HUES48 (cell line): Measurements from ENCODE around the gene KDM1B.
"Not testable (repeated sequence)": the region's sequence is repeated elsewhere in the genome, so short reads cannot be mapped to it uniquely, and the experiment has no call there.

Experiments
- H3K27ac ChIP-seq: one replicate; pipeline ENCODE4 v1.7.0; 2013; ENCODE audit warnings: low read depth, low read length, inconsistent platforms
- H3K27me3 ChIP-seq: 2 replicates; pipeline ENCODE4 v1.6.1; 2013; ENCODE audit warnings: mild to moderate bottlenecking, low read length; ENCODE audit not compliant: control insufficient read depth, insufficient read depth
- H3K36me3 ChIP-seq: 2 replicates; pipeline ENCODE4 v1.6.1; 2013; ENCODE audit warnings: low read length; ENCODE audit not compliant: control insufficient read depth, insufficient read depth
- H3K4me1 ChIP-seq: 2 replicates; pipeline ENCODE4 v1.6.1; 2013; ENCODE audit warnings: mild to moderate bottlenecking, low read length; ENCODE audit not compliant: control insufficient read depth, insufficient read depth
- H3K4me3 ChIP-seq: 2 replicates; pipeline ENCODE4 v1.5.1; 2013; ENCODE audit warnings: mild to moderate bottlenecking, low read depth, low read length
- H3K9ac ChIP-seq: 2 replicates; pipeline ENCODE4 v1.6.1; 2013; ENCODE audit warnings: mild to moderate bottlenecking, low read depth, low read length, moderate library complexity
- H3K9me3 ChIP-seq: 2 replicates; pipeline ENCODE4 v1.6.1; 2013; ENCODE audit warnings: low read length; ENCODE audit not compliant: control insufficient read depth, insufficient read depth

KDM1B gene

GRCh38 chr6:18187701-18188100 is 32.5 kb downstream of the KDM1B start:
- H3K4me1 ChIP-seq: peaks cover 32% of the 10 kb centered on the region
- H3K36me3 ChIP-seq: peaks cover 8% of the 10 kb centered on the region; the same call in 1 of the 2 replicates
- no peak overlapping the region for H3K9ac ChIP-seq

GRCh38 chr6:18189196-18189595 is 34.0 kb downstream of the KDM1B start:
- no peaks in the 10 kb centered on the region for H3K27me3 ChIP-seq

More at GRCh38 chr6:18187701-18188100, 32.5 kb downstream of the KDM1B start:
- Histone ChIP-seq H3K9me3 (no peaks in the 10 kb centered on the region), H3K27ac (no peak overlapping the region), H3K4me3 (no peak overlapping the region), H3K27me3 (no peaks in the 10 kb centered on the region)

GRCh38 chr6:18192026-18192425 is 36.8 kb downstream of the KDM1B start:
- Histone ChIP-seq H3K36me3 (peaks cover 8% of the 10 kb centered on the region; the same call in 1 of the 2 replicates), H3K9ac (no peak overlapping the region), H3K9me3 (no peaks in the 10 kb centered on the region), H3K4me3 (no peak overlapping the region), H3K4me1 (peaks cover 13% of the 10 kb centered on the region), H3K27me3 (no peaks in the 10 kb centered on the region), H3K27ac (no peak overlapping the region)

More at GRCh38 chr6:18189196-18189595, 34.0 kb downstream of the KDM1B start:
- Histone ChIP-seq H3K27ac (no peak overlapping the region), H3K4me1 (peaks cover 29% of the 10 kb centered on the region), H3K36me3 (peaks cover 8% of the 10 kb centered on the region; the same call in 1 of the 2 replicates), H3K9me3 (no peaks in the 10 kb centered on the region), H3K4me3 (no peak overlapping the region), H3K9ac (no peak overlapping the region)

GRCh38 chr6:18203786-18204185 is 48.6 kb downstream of the KDM1B start:
- H3K27me3 ChIP-seq: no peaks in the 10 kb centered on the region
- no peak overlapping the region for H3K4me3 ChIP-seq
- no peak overlapping the region for H3K9ac ChIP-seq
- no peaks in the 10 kb centered on the region for H3K9me3 ChIP-seq
- no peak overlapping the region for H3K27ac ChIP-seq
- H3K36me3 ChIP-seq: peaks cover 5% of the 10 kb centered on the region; the same call in 1 of the 2 replicates
- H3K4me1 ChIP-seq: no peaks in the 10 kb centered on the region

- Histone ChIP-seq H3K4me1 (no peaks in the 10 kb centered on the region), H3K27ac (no peak overlapping the region), H3K9ac (no peak overlapping the region), H3K36me3 (peaks cover 2% of the 10 kb centered on the region; the same call in 1 of the 2 replicates), H3K27me3 (no peaks in the 10 kb centered on the region), H3K9me3 (no peaks in the 10 kb centered on the region), H3K4me3 (no peak overlapping the region)
Measured at GRCh38 chr6:18204691-18205090, 49.5 kb downstream of the KDM1B start.

GRCh38 chr6:18206591-18206990 is 51.4 kb downstream of the KDM1B start:
- no peaks in the 10 kb centered on the region for H3K27me3 ChIP-seq
- H3K36me3 ChIP-seq: 0 out of 2 replicates have a peak, but pooled peaks cover 2% of the 10 kb centered on the region
- H3K9ac ChIP-seq: no peak overlapping the region
- H3K27ac ChIP-seq: no peak overlapping the region
- no peak overlapping the region for H3K4me3 ChIP-seq
- H3K9me3 ChIP-seq: no peaks in the 10 kb centered on the region
- no peaks in the 10 kb centered on the region for H3K4me1 ChIP-seq

GRCh38 chr6:18207438-18207837 is 52.2 kb downstream of the KDM1B start:
- Histone ChIP-seq H3K9me3 (no peaks in the 10 kb centered on the region), H3K4me1 (no peaks in the 10 kb centered on the region), H3K36me3 (0 out of 2 replicates have a peak, but pooled peaks cover 2% of the 10 kb centered on the region), H3K9ac (no peak overlapping the region), H3K4me3 (no peak overlapping the region), H3K27me3 (no peaks in the 10 kb centered on the region), H3K27ac (no peak overlapping the region)

GRCh38 chr6:18207949-18208348 is 52.7 kb downstream of the KDM1B start:
- H3K4me3 ChIP-seq: no peak overlapping the region
- no peak overlapping the region for H3K9ac ChIP-seq
- no peak overlapping the region for H3K27ac ChIP-seq
- no peaks in the 10 kb centered on the region for H3K27me3 ChIP-seq
- H3K4me1 ChIP-seq: no peaks in the 10 kb centered on the region
- H3K9me3 ChIP-seq: no peaks in the 10 kb centered on the region
- 0 out of 2 replicates have a peak, but pooled peaks cover 2% of the 10 kb centered on the region for H3K36me3 ChIP-seq

GRCh38 chr6:18208778-18209177 is 53.6 kb downstream of the KDM1B start:
- not testable (repeated sequence) for H3K27me3 ChIP-seq, H3K4me3 ChIP-seq, H3K36me3 ChIP-seq

GRCh38 chr6:18209539-18210197 is 54.4 kb downstream of the KDM1B start:
- Histone ChIP-seq H3K9ac (no peak overlapping the region), H3K27ac (no peak overlapping the region), H3K36me3 (0 out of 2 replicates have a peak, but pooled peaks cover 2% of the 10 kb centered on the region), H3K4me1 (no peaks in the 10 kb centered on the region), H3K27me3 (no peaks in the 10 kb centered on the region), H3K4me3 (no peak overlapping the region), H3K9me3 (no peaks in the 10 kb centered on the region)

More at GRCh38 chr6:18208778-18209177, 53.6 kb downstream of the KDM1B start:
- not testable (repeated sequence) for H3K27ac ChIP-seq, H3K9me3 ChIP-seq, H3K9ac ChIP-seq, H3K4me1 ChIP-seq

- no peaks in the 10 kb centered on the region for H3K9me3 ChIP-seq
- H3K27me3 ChIP-seq: no peaks in the 10 kb centered on the region
- no peak overlapping the region for H3K27ac ChIP-seq
- no peak overlapping the region for H3K4me3 ChIP-seq
- H3K9ac ChIP-seq: no peak overlapping the region
- H3K4me1 ChIP-seq: no peaks in the 10 kb centered on the region
- H3K36me3 ChIP-seq: 0 out of 2 replicates have a peak, but pooled peaks cover 5% of the 10 kb centered on the region
Measured at GRCh38 chr6:18210707-18211106, 55.5 kb downstream of the KDM1B start.
